GM15510 (cell line): ENCODE data around the gene RNF112.

Source experiments
- POLR2A ChIP-seq: IDR thresholded peaks from 3 replicates; pipeline ENCODE4 v1.6.1; 2011; ENCODE audit warnings: borderline replicate concordance; ENCODE audit not compliant: insufficient read length; ENCODE audit errors: extremely low read depth

The RNF112 gene

DNA sequence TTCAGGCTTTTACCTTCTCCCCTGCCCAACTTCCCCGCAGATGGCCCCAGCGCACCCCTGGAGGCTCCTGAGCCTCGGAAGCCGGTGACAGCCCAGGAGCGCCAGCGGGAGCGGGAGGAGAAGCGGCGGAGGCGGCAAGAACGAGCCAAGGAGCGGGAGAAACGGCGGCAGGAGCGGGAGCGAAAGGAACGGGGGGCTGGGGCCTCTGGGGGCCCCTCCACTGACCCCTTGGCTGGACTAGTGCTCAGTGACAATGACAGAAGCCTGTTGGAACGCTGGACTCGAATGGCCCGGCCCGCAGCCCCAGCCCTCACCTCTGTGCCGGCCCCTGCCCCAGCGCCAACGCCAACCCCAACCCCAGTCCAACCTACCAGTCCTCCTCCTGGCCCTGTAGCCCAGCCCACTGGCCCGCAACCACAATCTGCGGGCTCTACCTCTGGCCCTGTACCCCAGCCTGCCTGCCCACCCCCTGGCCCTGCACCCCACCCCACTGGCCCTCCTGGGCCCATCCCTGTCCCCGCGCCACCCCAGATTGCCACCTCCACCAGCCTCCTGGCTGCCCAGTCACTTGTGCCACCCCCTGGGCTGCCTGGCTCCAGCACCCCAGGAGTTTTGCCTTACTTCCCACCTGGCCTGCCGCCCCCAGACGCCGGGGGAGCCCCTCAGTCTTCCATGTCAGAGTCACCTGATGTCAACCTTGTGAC, 29.1 kb upstream of the RNF112 start:
- no peak for TF ChIP-seq POLR2A

DNA sequence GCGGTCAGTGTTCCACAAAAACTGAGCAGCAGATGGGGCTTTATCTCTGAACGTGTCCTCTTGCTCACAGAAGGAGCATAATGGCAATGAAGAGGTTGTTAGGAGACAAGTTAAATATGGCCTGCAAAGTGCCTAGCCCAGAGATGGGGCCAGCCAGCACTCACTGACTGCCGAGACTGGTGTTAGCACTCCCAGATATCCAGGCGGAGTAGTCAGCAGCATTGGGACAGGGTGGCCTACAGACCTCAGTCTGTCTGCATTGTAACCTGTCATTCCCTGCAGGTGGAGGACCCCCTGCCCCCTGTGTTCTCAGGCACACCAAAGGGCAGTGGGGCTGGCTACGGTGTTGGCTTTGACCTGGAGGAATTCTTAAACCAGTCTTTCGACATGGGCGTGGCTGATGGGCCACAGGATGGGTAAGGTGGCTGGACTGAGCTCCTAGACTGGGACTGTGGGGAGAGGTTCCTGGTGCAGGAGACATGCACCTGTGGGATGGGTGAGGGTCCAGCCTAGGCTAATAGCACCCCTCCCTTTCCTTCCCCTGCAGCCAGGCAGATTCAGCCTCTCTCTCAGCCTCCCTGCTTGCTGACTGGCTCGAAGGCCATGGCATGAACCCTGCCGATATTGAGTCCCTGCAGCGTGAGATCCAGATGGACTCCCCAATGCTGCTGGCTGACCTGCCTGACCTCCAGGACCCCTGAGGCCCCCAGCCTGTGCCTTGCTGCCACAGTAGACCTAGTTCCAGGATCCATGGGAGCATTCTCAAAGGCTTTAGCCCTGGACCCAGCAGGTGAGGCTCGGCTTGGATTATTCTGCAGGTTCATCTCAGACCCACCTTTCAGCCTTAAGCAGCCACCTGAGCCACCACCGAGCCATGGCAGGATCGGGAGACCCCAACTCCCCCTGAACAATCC, 28.2 kb upstream of the RNF112 start:
- no peak for TF ChIP-seq POLR2A

DNA sequence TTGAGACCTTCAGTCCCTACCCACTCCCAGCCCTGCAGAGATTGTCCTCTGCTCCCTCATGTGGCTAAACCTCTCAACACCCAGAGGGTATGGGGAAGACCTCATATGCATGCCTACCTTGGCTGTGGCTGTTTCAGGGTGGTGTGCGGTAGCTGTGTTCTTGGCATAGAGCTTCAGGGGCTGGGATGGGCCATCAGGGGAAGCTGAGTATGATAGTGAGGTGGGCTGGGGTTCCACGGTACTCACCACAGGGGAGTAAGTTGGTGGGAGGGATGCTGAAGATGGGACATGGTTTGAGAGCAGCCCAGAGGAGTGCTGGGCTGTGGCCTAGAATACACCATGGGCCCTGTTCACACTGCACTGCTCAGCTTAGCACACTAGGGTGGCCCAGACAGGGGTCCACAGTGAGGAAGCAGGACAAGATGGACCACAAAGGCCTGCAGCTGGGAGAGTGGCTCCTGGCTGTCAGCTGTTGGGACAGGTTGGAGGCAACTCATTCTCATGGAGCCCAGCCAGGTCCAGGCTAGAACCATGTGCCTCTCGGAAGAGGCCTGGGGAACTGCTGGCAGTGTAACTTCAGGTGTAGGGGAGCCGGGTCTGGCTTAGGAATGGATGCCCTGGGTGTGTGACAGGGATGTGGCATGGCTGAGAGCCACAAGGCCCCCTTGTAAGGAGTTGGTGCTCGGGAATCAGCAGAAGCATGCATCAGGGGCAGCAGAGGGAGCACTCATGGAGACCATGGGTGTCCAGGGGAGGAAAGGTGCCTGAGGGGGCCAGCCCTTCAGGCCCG, 27.2 kb upstream of the RNF112 start:
- no peak for TF ChIP-seq POLR2A

DNA sequence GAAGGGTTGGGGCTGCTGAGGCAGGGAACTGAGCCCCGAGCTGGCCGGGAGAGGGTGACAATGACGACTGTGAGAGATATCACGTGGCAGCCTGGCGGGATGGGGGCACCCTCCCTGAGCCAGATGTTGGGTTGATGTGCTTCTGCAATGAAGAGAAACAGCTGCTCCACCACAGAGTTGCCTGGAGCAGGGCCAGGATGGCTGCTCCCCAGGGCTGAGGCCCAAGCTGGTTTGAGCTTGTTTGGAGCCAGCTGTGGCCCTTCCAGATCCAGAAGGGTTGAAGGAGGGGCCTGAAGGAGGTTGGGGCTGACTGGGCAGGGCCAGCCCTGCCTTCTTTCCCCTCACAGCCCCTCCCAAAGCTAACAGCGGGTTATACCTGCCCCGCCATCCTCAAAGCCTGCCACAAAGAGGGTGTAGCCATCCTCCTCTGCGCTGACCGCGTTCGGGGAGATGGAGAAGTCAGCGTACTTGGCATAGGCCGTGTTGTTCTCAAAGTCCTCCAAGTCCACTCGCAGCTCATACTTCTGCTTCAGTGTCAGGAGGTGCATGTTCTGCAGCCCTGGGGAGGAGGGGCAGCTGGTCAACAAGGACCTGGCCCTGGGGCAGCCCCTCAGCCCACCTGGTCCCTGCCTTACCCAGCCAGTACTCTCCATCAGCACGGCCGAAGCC, 26.2 kb upstream of the RNF112 start:
- TF ChIP-seq POLR2A, result no peak

DNA sequence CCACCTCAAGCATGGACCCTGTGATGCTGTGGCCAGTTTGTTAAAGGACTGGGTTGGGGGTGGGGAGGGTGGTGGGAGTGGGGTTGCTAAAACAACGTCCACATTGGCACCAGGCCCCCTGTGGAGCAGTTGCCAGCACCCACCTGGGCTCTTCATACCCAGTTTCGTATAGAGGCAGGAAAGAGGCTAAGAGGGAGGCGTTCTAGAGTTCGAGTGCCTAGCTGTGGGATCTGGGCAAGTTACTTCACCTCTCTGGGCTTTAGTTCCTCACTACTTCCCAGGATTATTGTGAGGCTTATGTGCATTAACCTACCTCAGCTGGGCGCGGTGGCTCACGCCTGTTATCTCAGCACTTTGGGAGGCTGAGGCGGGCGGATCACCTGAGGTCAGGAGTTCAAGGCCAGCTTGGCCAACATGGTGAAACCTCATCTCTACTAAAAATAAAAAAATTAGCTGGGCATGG, 25.5 kb upstream of the RNF112 start:
- no peak for TF ChIP-seq POLR2A

DNA sequence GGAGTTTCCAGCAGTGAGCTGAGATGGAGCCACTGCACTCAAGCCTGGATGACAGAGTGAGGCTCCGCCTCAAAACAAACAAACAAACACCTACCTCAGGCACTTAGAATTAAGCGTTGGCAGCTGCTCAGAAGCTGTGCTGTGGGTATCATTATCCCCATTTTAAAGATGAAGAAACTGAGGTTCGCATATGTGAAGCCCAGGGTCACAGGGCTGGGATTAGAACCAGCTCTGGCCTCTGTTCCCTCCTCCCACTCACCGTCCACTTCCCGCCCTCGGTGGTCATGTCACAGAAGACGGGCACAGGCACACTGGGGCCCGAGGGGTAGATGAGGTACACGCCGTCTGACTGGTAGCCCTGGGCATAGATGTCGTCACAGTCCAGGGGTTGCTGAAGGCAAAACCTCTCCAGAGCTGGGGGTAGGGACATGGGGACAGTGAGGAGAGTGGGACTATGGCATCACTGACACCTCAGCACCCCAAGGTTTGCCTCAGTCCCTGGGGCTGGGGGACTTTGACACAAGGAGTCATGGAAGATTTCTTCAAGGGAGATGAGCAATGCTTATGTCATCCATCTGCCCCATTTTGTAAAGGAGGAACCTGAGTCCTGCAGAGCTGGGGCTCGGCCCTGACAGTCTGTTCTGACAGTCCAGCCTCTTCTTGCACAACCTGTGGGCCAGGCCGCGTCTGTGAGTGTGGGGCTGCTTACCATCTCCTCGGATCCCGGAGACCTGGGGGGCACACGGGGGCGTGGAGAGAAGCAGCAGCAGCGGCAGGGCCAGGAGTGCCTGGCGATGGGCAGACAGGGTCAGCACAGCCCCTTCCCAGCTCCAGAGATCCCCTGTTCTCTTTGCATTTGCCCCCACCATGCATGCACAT, 24.7 kb upstream of the RNF112 start:
- TF ChIP-seq POLR2A, result no peak

DNA sequence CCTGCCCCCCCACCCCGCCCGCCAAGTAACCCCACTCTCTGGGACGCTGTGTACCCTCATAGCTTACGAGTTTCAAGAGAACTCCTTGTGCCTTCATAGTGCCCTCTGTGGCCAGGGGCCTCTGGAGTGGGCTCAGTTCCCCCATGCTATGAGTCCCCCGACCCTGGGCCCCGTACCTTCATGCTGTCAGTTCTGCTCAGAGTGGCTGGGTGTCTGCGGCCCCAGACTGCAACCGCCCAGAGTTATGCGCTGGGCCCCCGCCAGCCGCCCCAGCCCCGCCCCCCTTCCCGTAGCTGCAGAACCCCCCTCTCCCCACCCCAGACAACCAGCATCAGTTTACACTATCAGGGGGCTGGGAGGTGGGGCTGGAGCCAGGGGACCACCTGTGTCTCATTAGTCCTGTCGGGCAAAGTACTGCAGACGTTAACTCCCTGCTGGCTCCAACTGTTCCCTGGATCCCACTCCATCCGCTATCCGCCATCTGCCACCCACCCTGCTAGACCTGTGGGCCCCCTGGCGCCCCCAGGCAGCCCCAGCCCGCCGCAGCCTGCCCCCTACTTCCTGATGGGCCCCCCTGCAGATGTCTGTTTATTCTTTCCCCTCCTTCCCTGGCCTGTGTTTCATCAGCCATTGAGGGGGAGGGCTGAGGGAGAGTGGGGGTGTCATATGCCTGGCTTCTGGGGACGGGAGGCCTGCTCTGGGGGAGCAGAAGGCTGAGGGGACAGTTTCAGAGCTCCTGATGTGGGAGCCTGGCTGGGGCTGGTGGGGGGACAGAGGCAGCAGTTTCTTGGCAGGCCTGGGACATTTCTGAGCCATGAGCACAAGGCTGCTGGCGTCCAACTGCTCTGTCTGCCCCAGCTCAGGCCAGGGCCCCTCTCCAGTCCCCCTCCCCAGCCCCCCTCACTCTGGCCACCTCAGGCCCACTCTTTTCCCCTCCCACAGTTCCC, 23.8 kb upstream of the RNF112 start, which contains the start of gene MFAP4:
TSS of gene MFAP4 (minus strand) at position 217 of the 947 bp plus-strand sequence. CDS start at position 182, 35 bp downstream.
- TF ChIP-seq POLR2A, result no peak

DNA sequence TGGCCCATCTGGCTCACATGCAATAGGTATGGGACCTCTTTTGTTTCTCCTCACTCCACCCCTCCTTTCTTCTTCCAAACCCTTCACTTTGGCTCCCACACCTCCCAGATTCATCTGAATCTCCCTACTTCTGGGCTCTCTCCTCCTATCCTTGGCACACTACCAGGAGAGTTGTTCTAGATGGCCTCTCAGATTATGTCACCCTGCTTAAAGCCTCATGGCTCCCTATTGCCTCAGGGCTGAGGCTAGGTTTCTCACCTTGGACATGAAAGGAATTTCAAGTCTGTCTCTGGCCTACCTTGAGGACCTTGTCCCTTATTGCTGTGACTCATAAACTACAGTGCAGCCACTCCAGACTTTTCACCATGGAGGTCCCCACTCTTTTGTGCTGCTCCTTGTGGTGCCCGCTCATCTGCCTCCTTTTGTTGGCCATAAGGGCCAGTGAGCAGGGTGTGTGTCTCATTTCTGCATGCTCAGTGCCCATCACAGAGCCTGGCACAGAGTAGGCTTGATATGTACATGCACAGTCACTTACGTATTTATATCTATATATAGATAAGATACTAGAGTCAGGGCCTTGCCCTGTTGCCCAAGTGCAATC, 23.0 kb upstream of the RNF112 start:
- no peak for TF ChIP-seq POLR2A

DNA sequence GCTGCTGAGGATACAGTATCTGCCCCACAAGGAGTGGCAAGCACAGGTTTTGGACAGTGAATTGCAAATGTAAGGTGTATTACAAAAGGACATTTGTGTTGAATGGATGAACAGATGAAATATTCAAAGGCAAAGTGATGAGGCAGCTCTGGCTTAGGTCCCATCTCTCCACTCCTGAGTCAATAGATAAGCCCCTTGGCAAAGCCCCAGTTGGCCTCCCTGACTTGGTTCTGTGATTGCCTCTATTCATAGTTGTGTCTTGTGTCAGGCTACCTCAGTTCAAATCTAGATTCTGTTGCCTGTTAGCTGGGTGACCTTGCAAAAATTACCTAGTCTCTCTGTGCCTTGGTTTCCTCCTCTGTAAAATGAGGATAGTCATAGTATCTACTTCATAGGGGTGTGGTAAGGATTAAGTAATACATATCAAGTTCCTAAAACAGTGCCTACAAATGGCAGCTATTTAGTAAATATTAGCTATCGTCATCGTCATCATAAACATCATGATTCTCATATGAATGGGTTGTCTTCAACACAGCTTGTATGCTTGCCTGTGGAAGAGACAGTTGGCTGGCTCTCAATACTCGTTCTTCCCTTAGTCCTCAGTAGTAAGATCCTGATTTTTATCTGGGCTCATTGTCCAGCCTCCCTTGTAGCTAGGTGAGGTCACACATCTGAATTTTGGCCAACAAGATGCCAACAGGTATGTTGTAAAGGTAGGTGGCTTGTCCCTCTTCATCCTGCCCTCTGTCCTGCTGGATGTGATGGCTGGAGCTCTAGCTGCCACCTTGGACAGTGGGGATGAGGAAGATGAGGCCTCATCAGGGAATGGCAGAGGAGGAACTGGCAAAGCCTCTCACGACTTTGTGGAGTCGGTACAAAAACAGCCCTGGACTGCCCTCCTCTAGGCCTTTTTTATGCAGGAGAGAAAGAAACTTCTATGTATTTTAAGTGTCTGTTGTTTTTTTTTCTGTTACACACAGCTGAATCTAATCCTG, 21.9 kb upstream of the RNF112 start:
- TF ChIP-seq POLR2A, result no peak

DNA sequence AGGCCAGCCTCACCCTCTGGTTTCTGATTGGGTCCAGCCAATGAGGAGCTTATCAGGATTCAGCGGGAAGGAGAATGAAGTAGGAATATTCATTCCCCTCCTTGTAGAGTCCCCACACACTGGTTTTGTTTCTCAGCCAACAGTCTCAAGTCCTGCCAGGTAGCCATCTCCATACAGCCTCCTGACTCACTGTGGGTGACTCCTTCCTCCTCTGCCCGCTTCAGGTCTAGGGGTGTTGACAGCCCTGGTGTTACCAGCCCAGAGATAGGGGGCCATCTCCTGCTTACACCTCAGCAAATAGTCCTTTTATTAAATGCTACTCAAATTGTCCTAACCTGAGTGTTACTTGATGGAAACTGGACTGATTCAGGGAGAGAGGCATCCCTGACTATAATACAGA, 20.1 kb upstream of the RNF112 start:
- TF ChIP-seq POLR2A, result no peak

DNA sequence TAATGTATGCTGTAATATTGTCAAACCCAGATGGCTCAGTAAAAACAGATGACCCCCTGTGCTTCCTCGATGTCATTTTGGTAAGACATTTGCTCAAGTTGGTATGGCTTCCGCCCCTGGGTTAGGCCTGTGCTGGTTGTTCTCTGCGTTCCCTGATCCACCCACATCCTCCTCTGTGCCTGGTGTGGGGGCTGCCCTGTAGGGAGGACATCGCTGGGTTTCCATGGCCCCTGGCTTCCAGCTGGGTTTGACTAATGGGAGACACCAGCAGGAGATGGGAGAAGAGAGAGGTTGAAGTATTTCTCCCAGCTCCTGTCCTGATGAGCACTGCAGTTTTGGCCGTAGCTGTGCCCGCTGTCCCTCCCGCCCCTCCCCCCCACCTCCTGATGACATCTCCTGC, 19.6 kb upstream of the RNF112 start:
- TF ChIP-seq POLR2A, result no peak
